ENCODE measurements around the gene BAG5.

The BAG5 gene

GRCh38 chr14:103558071-103558882 is 4.2 kb downstream of the BAG5 start:
- peak; percentile 86 for DNase-seq (ENCODE audit: low read depth)
- H3K4me3 ChIP-seq (ENCODE audit: control insufficient read depth, low read depth, low read length): no peak overlapping the region
- no peak for TF ChIP-seq CTCF (conservative IDR thresholded peaks at IDR 0.05; ENCODE audit: control insufficient read depth, insufficient read depth, low read depth, low read length)

DNA sequence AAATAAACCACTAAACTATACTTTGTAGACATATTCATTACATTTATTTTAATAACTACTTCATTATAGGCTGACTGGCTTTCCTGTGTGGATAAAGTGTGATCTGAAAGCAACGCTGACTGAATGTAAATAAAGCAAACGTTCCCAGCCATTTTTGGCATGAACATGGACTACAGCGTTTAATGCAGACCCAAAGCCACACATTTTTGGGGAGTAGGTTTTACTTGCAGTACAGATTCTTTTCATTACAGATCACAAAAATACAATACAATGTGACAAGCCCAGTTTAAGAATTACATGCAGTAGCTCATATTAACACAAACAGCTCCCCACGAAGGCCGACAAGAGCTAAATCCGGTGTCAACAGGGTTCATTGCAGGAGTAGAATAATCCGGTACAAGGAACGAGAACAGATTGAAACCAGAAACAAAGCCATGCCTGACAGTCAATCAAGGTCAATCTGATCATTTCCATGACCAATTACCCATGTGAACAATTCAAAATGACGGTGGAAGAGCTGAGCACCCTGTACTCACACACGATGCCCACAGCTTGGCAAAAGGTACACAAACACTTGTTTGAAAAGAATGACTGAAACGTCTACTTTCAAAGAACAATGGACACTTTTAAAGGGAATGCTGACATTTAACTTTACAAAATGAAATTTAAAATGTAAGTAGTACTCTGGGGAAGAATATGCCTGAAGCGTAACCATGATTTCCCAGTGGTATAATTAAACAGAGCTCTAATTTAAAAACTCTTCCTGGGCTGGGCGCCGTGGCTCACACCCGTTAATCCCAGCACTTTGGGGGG is 5.3 kb downstream of the BAG5 start:
- no peak for DNase-seq (ENCODE audit: low read depth)
- no peak overlapping the region for H3K4me3 ChIP-seq (ENCODE audit: control insufficient read depth, low read depth, low read length)
- no peak for TF ChIP-seq CTCF (conservative IDR thresholded peaks at IDR 0.05; ENCODE audit: control insufficient read depth, insufficient read depth, low read depth, low read length)

DNA sequence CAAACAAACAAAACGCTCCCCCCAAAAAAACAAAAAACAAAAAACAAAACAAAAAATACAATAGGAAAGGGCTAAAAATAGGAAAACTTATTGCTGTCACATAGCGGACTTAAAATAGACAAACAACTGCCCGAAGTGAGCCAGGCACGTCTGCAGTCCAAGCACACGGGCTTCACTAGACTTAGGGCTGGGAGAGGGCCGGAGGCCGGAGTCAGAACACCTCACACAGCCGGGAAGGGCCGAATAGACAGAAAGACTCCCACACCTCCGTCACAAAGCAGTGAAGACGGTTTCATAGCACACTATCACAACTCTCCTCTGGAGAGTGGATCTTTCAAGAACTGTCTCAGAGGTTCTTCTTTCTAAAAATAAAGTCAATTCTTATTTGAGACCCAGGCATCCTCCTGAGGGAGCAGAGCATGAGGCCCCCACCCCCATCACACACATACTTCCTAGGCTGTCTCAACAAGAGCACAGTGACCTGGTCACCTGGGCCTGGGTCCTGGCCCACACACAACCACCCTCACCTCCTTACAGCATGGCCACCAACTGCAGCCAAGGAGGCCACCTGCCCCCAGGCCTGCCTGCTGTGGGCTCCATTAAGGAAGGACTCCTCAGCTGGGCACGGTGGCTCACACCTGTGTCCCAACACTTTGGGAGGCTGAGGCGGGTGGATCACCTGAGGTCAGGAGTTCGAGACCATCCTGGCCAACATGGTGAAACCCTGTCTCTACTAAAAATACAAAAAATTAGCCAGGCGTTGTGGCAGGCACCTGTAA is 6.7 kb downstream of the BAG5 start:
- DNase-seq (ENCODE audit: low read depth): no peak
- TF ChIP-seq CTCF (conservative IDR thresholded peaks at IDR 0.05; ENCODE audit: control insufficient read depth, insufficient read depth, low read depth, low read length): no peak
- H3K4me3 ChIP-seq (ENCODE audit: control insufficient read depth, low read depth, low read length): no peak overlapping the region

GRCh38 chr14:103552846-103553210 is 9.6 kb downstream of the BAG5 start:
- no peak for TF ChIP-seq CTCF (conservative IDR thresholded peaks at IDR 0.05; ENCODE audit: control insufficient read depth, insufficient read depth, low read depth, low read length)
- no peak overlapping the region for H3K4me3 ChIP-seq (ENCODE audit: control insufficient read depth, low read depth, low read length)
- no peak for DNase-seq (ENCODE audit: low read depth)

GRCh38 chr14:103552011-103552845 is 10.2 kb downstream of the BAG5 start:
- DNase-seq (ENCODE audit: low read depth): peak; percentile 34
- no peak for TF ChIP-seq CTCF (conservative IDR thresholded peaks at IDR 0.05; ENCODE audit: control insufficient read depth, insufficient read depth, low read depth, low read length)
- no peak overlapping the region for H3K4me3 ChIP-seq (ENCODE audit: control insufficient read depth, low read depth, low read length)

DNA sequence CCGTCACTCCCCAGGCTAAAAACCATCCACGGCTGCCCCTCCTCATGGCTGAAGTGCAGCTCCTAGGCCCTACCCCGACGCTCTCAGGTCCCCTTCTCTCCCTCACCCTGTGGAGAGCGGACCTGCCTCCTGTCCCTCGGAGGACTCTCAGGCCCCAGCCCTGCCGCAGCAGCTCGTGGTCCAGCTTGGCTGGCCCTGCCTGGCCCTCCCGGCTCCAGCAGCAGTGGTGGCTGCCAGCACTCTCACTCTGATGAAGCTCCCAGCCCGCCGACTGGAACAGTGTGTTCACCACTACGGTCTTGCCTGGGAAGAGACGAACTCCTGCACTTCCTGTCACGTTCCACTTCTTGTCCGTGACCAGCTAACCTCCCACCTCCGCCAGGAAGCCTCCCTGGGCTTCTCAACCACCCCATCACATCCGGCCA is 11.1 kb downstream of the BAG5 start:
- TF ChIP-seq CTCF (conservative IDR thresholded peaks at IDR 0.05; ENCODE audit: control insufficient read depth, insufficient read depth, low read depth, low read length): no peak
- peak; percentile 39 for DNase-seq (ENCODE audit: low read depth)
- H3K4me3 ChIP-seq (ENCODE audit: control insufficient read depth, low read depth, low read length): no peak overlapping the region

All from fibroblast of mammary gland (primary cell).